NCI-H2107 (cell line): ENCODE measurements around the gene GTF2IRD1.
A peak's percentile ranks its signal among the peaks of the same experiment; 100 is the strongest.
"Not testable (repeated sequence)": the region's sequence is repeated elsewhere in the genome, so short reads cannot be mapped to it uniquely, and the experiment has no call there.

ENCODE experiments used
- DNase-seq: peaks from one replicate; lab custom pipeline; 2025; lab: John Stamatoyannopoulos, UW

Gene GTF2IRD1

DNA sequence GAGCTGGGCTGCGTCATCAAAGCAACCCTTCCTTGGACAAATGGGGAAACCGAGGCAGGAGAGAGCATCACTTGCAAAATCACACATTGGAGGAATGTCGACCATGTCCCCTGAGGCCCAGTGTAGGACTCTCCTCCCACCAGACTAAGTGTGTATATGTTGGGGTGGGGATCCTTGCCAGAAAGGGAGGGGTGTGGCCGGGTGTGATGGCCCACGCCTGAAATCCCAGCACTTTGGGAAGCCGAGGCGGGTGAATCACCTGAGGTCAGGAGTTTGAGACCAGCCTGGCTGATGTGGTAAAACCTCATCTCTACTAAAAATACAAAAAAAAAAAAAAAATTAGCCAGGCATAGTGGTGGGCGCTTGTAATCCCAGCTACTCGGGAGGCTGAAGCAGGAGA lies 23.3 kb upstream of the GTF2IRD1 start:
- not testable (repeated sequence) for DNase-seq

DNA sequence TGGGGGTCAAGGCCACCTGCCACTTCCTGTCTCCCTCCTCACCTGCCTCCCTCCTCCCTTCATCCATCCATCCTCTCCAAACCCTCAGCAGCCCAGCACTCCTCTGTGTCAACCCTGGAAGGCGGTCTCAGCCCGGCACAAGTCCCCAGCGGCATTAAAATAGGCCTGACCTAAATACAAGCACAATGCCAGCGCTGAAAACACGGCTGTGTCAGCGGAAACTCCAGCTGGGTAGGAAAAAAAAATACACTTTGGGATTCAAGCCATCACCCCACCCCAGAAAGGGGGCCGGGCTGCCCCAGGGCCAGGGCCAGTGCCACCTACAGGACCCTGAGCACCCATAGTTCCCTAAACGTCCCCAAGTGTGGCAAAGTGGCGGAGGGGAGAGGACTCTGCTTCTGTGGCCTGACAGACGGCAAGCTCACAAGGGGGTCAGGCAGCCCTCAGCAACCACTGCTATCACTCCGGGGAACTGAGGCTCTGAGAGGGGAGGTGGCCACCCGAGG lies 22.7 kb upstream of the GTF2IRD1 start:
- DNase-seq, result no peak

DNA sequence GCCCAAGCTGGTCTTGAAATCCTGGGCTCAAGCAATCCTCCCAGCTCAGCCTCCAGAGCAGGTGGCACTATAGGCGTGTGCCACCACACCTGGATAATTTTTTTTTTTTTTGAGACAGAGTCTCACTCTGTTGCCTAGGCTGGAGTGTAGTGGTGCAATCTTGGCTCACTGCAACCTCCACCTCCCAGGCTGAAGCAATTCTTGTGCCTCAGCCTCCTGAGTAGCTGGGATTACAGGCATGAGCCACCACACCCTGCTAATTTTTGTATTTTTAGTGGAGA lies 16.5 kb upstream of the GTF2IRD1 start:
- DNase-seq, result not testable (repeated sequence)

GRCh38 chr7:74438327-74438726 lies 15.4 kb upstream of the GTF2IRD1 start:
- DNase-seq, result no peak

GRCh38 chr7:74439541-74439940 lies 14.2 kb upstream of the GTF2IRD1 start:
- DNase-seq, result no peak

GRCh38 chr7:74440143-74440542 lies 13.6 kb upstream of the GTF2IRD1 start:
- not testable (repeated sequence) for DNase-seq

- no peak for DNase-seq
Measured at GRCh38 chr7:74441801-74442200, 11.9 kb upstream of the GTF2IRD1 start.

- no peak for DNase-seq
Measured at GRCh38 chr7:74443543-74444247, 10.0 kb upstream of the GTF2IRD1 start.

- no peak for DNase-seq
Measured at GRCh38 chr7:74449144-74449543, 4.6 kb upstream of the GTF2IRD1 start.

DNA sequence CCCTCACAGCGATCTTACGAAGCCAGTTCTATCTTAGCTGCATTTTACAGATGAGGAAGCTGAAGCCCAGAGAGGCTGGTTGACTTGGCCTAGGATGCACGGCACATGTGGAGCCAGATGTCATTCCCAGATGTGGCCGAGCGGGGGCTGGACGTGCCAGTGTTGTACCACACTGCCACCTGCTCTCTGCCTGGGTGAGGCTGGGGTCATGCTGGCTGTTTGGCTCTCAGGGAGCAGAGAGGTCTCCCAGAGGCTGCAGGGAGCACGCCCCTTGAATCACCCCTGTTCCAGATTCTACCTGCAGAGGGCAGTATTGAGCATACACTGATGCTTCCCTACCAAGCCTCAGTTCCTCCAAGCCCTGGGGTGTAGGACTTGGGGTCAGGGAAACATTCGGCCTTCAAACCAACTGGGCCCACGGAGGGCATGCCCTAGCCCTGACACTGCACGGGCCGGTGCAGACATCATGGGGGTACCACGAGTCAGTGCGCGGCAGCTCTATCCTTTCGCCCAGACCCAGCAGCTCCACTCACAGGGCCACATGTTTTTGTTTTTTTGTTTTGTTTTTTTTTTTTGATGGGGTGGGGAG lies 3.8 kb upstream of the GTF2IRD1 start:
- DNase-seq, result no peak

GRCh38 chr7:74452748-74453321 lies 871 bp upstream of the GTF2IRD1 start:
- no peak for DNase-seq

DNA sequence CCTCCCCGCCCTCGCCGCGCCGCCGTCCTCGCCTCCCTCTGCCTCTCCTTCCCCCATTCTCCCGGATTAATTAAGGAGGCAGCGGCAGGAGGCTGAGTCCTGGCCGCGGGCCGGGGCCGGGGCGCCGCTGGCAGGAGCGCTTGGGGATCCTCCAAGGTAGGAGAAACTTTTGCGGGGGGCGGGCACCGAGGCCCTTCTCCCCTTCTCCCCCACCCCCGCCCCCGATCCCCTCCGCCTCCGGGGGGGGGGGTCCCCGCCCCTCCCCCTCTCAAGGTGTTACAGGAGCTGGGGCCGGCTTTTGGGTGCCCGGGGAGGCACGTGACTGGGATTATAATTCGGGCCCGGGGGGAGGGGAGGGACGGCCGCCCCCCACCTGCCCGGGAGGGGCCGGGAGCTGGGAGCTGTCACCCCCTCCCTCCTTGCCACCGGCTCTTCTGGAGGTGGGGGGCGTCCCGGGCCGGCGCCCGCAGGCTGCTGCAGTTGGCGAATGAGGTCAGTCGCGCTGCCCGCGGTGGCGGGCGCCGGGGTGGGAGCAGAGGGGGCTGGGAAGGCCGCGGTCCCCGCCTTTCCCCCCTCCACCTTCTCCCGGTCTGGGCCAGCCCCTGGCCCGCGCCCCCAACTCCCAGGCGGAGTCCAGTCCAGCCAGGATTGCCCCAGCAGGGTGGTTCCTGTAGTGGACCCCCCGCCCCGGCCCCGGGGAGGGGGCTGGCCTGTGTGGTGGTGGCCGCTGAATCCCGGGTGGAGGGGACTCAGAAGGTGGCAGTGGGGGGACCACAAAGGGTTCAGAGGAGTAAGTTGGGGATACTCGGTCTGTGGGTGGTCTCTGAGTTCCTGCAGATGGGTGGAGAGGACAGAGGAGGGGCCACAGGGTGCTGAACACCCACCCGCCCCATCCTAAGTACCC lies 567 bp downstream of the GTF2IRD1 start:
- no peak for DNase-seq

DNA sequence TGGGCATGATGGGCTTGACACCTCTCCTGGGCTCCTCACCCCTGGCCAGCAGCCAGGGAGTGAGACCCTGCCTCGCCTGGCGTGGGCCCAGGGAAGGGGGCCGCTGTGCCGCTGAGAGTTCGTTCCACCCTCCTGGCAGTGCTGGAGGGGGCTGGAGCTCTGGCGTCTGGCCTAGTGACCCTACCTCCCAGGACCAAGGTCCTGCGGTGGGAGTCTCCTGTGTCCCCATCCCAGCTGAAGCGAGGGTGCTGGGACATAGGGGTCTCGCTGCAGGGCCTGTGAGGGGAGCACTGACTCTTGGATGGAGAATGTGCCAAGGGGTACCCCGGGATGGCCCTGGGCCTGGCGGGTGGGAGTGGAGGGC lies 1.2 kb downstream of the GTF2IRD1 start:
- DNase-seq, result no peak

GRCh38 chr7:74455291-74455804 lies 1.6 kb downstream of the GTF2IRD1 start:
- no peak for DNase-seq

- no peak for DNase-seq
Measured at GRCh38 chr7:74455928-74456327, 2.2 kb downstream of the GTF2IRD1 start.

- DNase-seq, result no peak
Measured at GRCh38 chr7:74457007-74457406, 3.3 kb downstream of the GTF2IRD1 start.

- no peak for DNase-seq
Measured at GRCh38 chr7:74461970-74462706, 8.4 kb downstream of the GTF2IRD1 start.

DNA sequence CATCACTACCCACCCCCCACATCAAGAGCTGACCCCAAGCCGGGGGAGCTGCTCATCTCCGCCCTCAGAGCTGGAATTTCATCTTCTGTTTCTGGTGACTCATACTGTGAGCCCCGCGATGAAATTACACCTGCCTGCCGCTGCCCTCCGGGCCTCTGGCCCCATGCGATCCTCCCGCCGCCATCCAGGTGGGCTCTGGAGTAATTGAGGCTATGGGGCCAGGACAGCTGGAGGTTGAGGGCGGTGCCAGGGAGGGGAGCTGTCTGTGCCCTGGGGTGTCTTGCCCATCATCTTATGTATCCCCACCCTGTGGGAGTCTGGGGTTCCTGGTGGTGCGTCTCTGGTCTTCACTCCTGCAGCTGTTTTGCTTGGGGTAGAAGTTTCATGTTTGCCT lies 9.0 kb downstream of the GTF2IRD1 start:
- DNase-seq, result peak; percentile 32

DNA sequence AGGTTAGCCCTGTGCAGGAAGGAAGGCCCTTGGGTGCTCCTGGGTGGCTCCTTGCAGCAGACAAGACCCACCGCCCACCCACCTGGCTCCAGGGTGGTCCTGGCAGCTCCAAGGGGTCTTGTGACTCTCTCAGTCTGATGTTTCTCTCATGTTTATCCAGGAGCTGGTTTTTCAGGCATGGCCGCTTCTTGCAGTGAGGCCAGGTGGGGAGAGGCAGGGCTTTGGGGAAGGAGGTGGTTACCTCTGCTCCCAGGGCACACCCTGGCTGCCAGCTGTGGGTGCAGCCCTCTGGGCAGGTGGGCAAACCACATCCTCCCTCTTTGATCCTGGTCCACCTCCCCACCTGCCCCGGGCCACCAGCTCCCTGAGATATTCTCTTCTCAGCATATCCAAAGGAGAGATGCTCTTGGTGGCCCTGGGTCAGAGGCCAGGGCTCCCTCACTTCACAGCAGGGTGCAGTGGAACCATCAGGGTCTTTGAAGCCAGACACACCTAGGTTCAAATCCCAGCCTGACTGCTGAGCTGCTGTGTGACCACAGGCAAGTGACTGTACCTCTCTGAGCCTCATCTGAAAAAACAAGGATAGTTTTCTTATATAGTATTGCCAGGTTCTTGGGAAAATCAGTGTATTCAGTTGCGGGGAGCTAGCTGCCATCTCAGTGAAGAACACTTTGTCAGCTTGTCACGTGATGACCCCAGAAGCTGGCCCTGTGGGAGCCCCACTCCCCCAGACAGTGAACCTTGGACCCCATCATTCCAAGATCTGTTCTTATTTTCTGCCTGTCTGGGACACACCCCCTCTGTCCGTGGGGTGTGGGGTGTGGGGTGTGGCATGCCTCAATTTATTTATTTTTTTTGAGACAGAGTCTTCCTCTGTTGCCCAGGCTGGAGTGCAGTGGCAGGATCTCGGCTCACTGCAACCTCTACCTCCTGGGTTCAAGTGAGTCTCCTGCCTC lies 11.5 kb downstream of the GTF2IRD1 start:
- no peak for DNase-seq

DNA sequence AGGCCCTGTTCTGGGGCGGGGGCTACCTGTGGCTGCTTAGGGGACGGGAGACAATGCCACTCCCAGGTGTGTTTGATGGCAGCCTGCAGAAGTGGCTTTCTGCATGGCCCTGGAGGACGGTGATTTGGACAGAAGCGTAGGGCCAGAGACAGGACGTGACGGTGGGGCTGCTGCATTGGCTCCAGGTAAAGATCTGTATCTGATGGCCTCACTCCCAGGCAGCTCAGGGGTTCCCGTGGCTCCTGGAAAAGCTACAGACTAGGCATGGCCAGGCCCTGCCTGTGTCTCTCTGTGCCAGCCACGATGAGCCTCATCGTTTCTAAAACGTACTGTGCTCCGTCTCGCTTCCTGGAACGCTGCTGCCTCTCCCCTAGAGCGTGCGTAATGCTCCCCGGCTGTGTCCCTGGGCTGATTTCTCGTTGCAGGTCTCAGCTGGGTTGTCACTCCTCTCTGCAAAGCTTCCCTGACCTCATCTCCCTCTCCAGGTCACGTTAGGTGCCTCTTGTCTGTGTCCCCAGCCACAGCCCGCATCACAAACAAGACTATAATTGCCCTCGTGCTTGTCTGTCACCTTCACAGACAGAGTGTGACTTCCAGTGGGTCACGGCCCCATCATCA lies 12.6 kb downstream of the GTF2IRD1 start:
- DNase-seq, result no peak
